Stimulated activated CD8-positive, alpha-beta memory T cell treated with anti-CD3 and anti-CD28 coated beads, Interleukin-12 subunit alpha, Interleukin-12 subunit beta, amount 100 ng/mL, for 1 hour (primary cell): Measurements from ENCODE around the gene VWA8.
"Not testable (repeated sequence)": the region's sequence is repeated elsewhere in the genome, so short reads cannot be mapped to it uniquely, and the experiment has no call there.

Source experiments
- DNase-seq: peaks from one replicate; pipeline ENCODE4 v3.0.0-alpha.2; 2020; ENCODE audit warnings: low read depth

The VWA8 gene

GRCh38 chr13:41647699-41648313 is 313.1 kb downstream of the VWA8 start:
- not testable (repeated sequence) for DNase-seq

GRCh38 chr13:41645331-41645730 is 315.6 kb downstream of the VWA8 start:
- no peak for DNase-seq

GRCh38 chr13:41644742-41645141 is 316.2 kb downstream of the VWA8 start:
- no peak for DNase-seq

GRCh38 chr13:41643507-41643906 is 317.4 kb downstream of the VWA8 start:
- DNase-seq, result no peak

- DNase-seq, result no peak
Measured at GRCh38 chr13:41641961-41642360, 318.9 kb downstream of the VWA8 start.

- DNase-seq, result no peak
Measured at GRCh38 chr13:41641429-41641828, 319.5 kb downstream of the VWA8 start.

GRCh38 chr13:41639955-41640780 is 320.7 kb downstream of the VWA8 start:
- DNase-seq, result no peak

GRCh38 chr13:41639237-41639904 is 321.5 kb downstream of the VWA8 start:
- no peak for DNase-seq

- no peak for DNase-seq
Measured at GRCh38 chr13:41637586-41637985, 323.3 kb downstream of the VWA8 start.

- DNase-seq, result not testable (repeated sequence)
Measured at GRCh38 chr13:41637032-41637431, 323.9 kb downstream of the VWA8 start.

GRCh38 chr13:41636590-41636989 is 324.3 kb downstream of the VWA8 start:
- not testable (repeated sequence) for DNase-seq

GRCh38 chr13:41634407-41634806 is 326.5 kb downstream of the VWA8 start:
- no peak for DNase-seq

GRCh38 chr13:41633776-41634175 is 327.1 kb downstream of the VWA8 start:
- no peak for DNase-seq

GRCh38 chr13:41631296-41631965 is 329.5 kb downstream of the VWA8 start:
- DNase-seq, result no peak

- DNase-seq, result no peak
Measured at GRCh38 chr13:41627425-41627824, 333.5 kb downstream of the VWA8 start.

- DNase-seq, result no peak
Measured at GRCh38 chr13:41624041-41624440, 336.9 kb downstream of the VWA8 start.

- DNase-seq, result no peak
Measured at GRCh38 chr13:41622432-41623429, 338.2 kb downstream of the VWA8 start.

GRCh38 chr13:41621716-41622431 is 339.0 kb downstream of the VWA8 start:
- no peak for DNase-seq

- DNase-seq, result not testable (repeated sequence)
Measured at GRCh38 chr13:41617633-41618032, 343.3 kb downstream of the VWA8 start.

- no peak for DNase-seq
Measured at GRCh38 chr13:41616151-41616550, 344.8 kb downstream of the VWA8 start.

GRCh38 chr13:41615528-41615855 is 345.4 kb downstream of the VWA8 start:
- DNase-seq, result no peak
